ENCODE data around the gene RNF40. TPM values are rescaled to one million over a fixed set of nuclear protein-coding genes. Genes with fewer than 3 reads are reported as not detected.
"Not testable (repeated sequence)": the region's sequence is repeated elsewhere in the genome, so short reads cannot be mapped to it uniquely, and the experiment has no call there.

RNF40 gene
- total RNA-seq, 1 donor from 2014 or later, result 60.9 TPM

- Histone ChIP-seq H3K9me3 (no peaks in the 10 kb centered on the region), H3K27ac (no peak overlapping the region), H3K27me3 (no peaks in the 10 kb centered on the region), H3K36me3 (no peaks in the 10 kb centered on the region), H3K4me1 (peaks cover 20% of the 10 kb centered on the region), H3K4me3 (no peak overlapping the region)
- no peak for DNase-seq (ENCODE audit: extremely low spot score in 2 of 2)
- no peak for TF ChIP-seq POLR2A (IDR thresholded peaks at IDR 0.05)
- no peak for TF ChIP-seq CTCF (IDR thresholded peaks at IDR 0.05)
- no peak for TF ChIP-seq POLR2AphosphoS5 (IDR thresholded peaks at IDR 0.05; ENCODE audit: insufficient read depth in 1 of 2, low read depth in 1 of 2)
- intact Hi-C loops (cut with DNase I), result no loop called here
These were observed 46.0 kb downstream of the RNF40 start for GRCh38 chr16:30808146-30808545.

GRCh38 chr16:30808890-30809426 lies 46.8 kb downstream of the RNF40 start:
- H3K27ac ChIP-seq; H3K4me3 ChIP-seq; DNase-seq (ENCODE audit: extremely low spot score in 2 of 2); H3K9me3 ChIP-seq; intact Hi-C loops (cut with DNase I); H3K36me3 ChIP-seq; H3K27me3 ChIP-seq: not testable (repeated sequence)
- peaks cover 29% of the 10 kb centered on the region for H3K4me1 ChIP-seq

- H3K27me3 ChIP-seq; DNase-seq (ENCODE audit: extremely low spot score in 2 of 2); H3K4me3 ChIP-seq; H3K9me3 ChIP-seq; H3K36me3 ChIP-seq; intact Hi-C loops (cut with DNase I); H3K27ac ChIP-seq: not testable (repeated sequence)
- H3K4me1 ChIP-seq, result peaks cover 34% of the 10 kb centered on the region
These were observed 47.6 kb downstream of the RNF40 start for GRCh38 chr16:30809675-30810074.

- H3K4me3 ChIP-seq, result peak overlapping the region; percentile 49 to 52
- intact Hi-C loops (cut with DNase I), result no loop called here
- no peaks in the 10 kb centered on the region for H3K9me3 ChIP-seq
- DNase-seq (ENCODE audit: extremely low spot score in 2 of 2), result no peak
- H3K36me3 ChIP-seq, result no peaks in the 10 kb centered on the region
- peaks cover 16% of the 10 kb centered on the region for H3K4me1 ChIP-seq
- no peaks in the 10 kb centered on the region for H3K27me3 ChIP-seq
- no peak for TF ChIP-seq POLR2AphosphoS5 (IDR thresholded peaks at IDR 0.05; ENCODE audit: insufficient read depth in 1 of 2, low read depth in 1 of 2)
- TF ChIP-seq CTCF (IDR thresholded peaks at IDR 0.05), result no peak
- TF ChIP-seq POLR2A (IDR thresholded peaks at IDR 0.05), result no peak
- H3K27ac ChIP-seq, result peak overlapping the region; percentile 81
These were observed 51.7 kb downstream of the RNF40 start for GRCh38 chr16:30813821-30814189.

- intact Hi-C loops (cut with DNase I), result no loop called here
- DNase-seq (ENCODE audit: extremely low spot score in 2 of 2), result no peak
- Histone ChIP-seq H3K4me3 (no peak overlapping the region), H3K27me3 (no peaks in the 10 kb centered on the region), H3K4me1 (peaks cover 16% of the 10 kb centered on the region), H3K27ac (no peak overlapping the region), H3K9me3 (no peaks in the 10 kb centered on the region), H3K36me3 (no peaks in the 10 kb centered on the region)
- TF ChIP-seq CTCF (IDR thresholded peaks at IDR 0.05), result no peak
- TF ChIP-seq POLR2A (IDR thresholded peaks at IDR 0.05), result no peak
- no peak for TF ChIP-seq POLR2AphosphoS5 (IDR thresholded peaks at IDR 0.05; ENCODE audit: insufficient read depth in 1 of 2, low read depth in 1 of 2)
These were observed 54.6 kb downstream of the RNF40 start for GRCh38 chr16:30816769-30817168.

- no peak for DNase-seq (ENCODE audit: extremely low spot score in 2 of 2)
- Histone ChIP-seq H3K27me3 (no peaks in the 10 kb centered on the region), H3K9me3 (no peaks in the 10 kb centered on the region), H3K36me3 (no peaks in the 10 kb centered on the region), H3K4me3 (no peak overlapping the region), H3K4me1 (no peaks in the 10 kb centered on the region), H3K27ac (no peak overlapping the region)
- intact Hi-C loops (cut with DNase I), result no loop called here
- TF ChIP-seq POLR2AphosphoS5 (IDR thresholded peaks at IDR 0.05; ENCODE audit: insufficient read depth in 1 of 2, low read depth in 1 of 2), result no peak
- TF ChIP-seq POLR2A (IDR thresholded peaks at IDR 0.05), result no peak
- TF ChIP-seq CTCF (IDR thresholded peaks at IDR 0.05), result no peak
These were observed 58.9 kb downstream of the RNF40 start for GRCh38 chr16:30820952-30821421.

GRCh38 chr16:30821441-30821840 lies 59.3 kb downstream of the RNF40 start:
- H3K27me3 ChIP-seq; H3K36me3 ChIP-seq; H3K4me1 ChIP-seq; H3K27ac ChIP-seq; H3K4me3 ChIP-seq; DNase-seq (ENCODE audit: extremely low spot score in 2 of 2); H3K9me3 ChIP-seq; intact Hi-C loops (cut with DNase I): not testable (repeated sequence)
